HepG2 (cell line): Measurements from ENCODE around the gene PHF5A. TPM values are rescaled to one million over a fixed set of nuclear protein-coding genes. Genes with fewer than 3 reads are reported as not detected.

ENCODE experiments used
- ESRRA ChIP-seq: sonication (generic); formaldehyde crosslinking; IDR thresholded peaks from 2 replicates; pipeline ENCODE4 v1.5.1; 2020; ENCODE audit warnings: mild to moderate bottlenecking, low read depth, missing genetic modification reagents
- GATAD2A ChIP-seq: IDR thresholded peaks from 2 replicates; pipeline ENCODE4 v1.6.1; 2016
- JUND ChIP-seq: sonication (generic); formaldehyde crosslinking; IDR thresholded peaks from 2 replicates; pipeline ENCODE4 v1.8.0; 2022; ENCODE audit warnings: mild to moderate bottlenecking, missing genetic modification reagents
- MTF1 ChIP-seq: sonication (generic); formaldehyde crosslinking; IDR thresholded peaks from 2 replicates; pipeline ENCODE4 v1.5.0; 2020; ENCODE audit warnings: missing genetic modification reagents
- PHF5A ChIP-seq: IDR thresholded peaks from one replicate; pipeline ENCODE4 v1.6.1; 2018; ENCODE audit warnings: low read depth, missing genetic modification reagents; ENCODE audit not compliant: unreplicated experiment
- TEAD3 ChIP-seq: optimal IDR thresholded peaks from 2 replicates; pipeline ENCODE3; 2016; ENCODE audit warnings: borderline replicate concordance
- ZFX ChIP-seq: sonication (generic); formaldehyde crosslinking; IDR thresholded peaks from 2 replicates; pipeline ENCODE4 v1.4.0; 2020; ENCODE audit warnings: mild to moderate bottlenecking, low read depth, missing genetic modification reagents, moderate library complexity
- ZNF160 ChIP-seq: sonication (generic); formaldehyde crosslinking; IDR thresholded peaks from 2 replicates; pipeline ENCODE4 v1.8.0; 2022; ENCODE audit warnings: mild to moderate bottlenecking, inconsistent platforms, missing genetic modification reagents
- ZNF646 ChIP-seq: sonication (generic); formaldehyde crosslinking; IDR thresholded peaks from 2 replicates; pipeline ENCODE4 v1.9.0; 2021; ENCODE audit warnings: mild to moderate bottlenecking, missing genetic modification reagents
- ZNF678 ChIP-seq: sonication (generic); formaldehyde crosslinking; IDR thresholded peaks from 2 replicates; pipeline ENCODE4 v1.4.0; 2020; ENCODE audit warnings: mild to moderate bottlenecking, missing genetic modification reagents
- polyA plus RNA-seq, 8 experiments: library from polyadenylated mRNA; depleted of rRNA in 3 of 8; stranded (reverse) in 7 of 8; unstranded in 1 of 8; fragments of >200 nt; fragmentation: Illumina TruSeq in 4 of 8; extraction: Trizol in 4 of 8; gene quantifications; 2 replicates each; pipeline versions ENCODE4 v1.2.1 to v1.2.3, GENCODE V29; 2011 to 2016; ENCODE audit warnings: low read depth in 4 of 8, missing spikeins in 1 of 8, mixed read lengths in 1 of 8; ENCODE audit not compliant: insufficient read depth in 1 of 8
- total RNA-seq, 5 experiments: library from RNA; depleted of rRNA; stranded (reverse); fragments of >200 nt; fragmentation: Illumina TruSeq; extraction: Trizol; gene quantifications; 2 replicates each; pipeline ENCODE4 v1.2.3, GENCODE V29; 2016; ENCODE audit warnings: low read depth in 1 of 5
- TF ChIP-seq, protein P1 (sequence below): sonication (generic); formaldehyde crosslinking; IDR thresholded peaks from 2 replicates; pipeline ENCODE4 v1.5.1; 2020; ENCODE audit warnings: mild to moderate bottlenecking, moderate library complexity, missing genetic modification reagents
- TF ChIP-seq, protein P2 (sequence below): sonication (generic); formaldehyde crosslinking; IDR thresholded peaks from 2 replicates; pipeline ENCODE4 v1.5.0; 2020; ENCODE audit warnings: missing genetic modification reagents
- TF ChIP-seq, protein P3 (sequence below): sonication (generic); formaldehyde crosslinking; IDR thresholded peaks from 2 replicates; pipeline ENCODE4 v1.5.0; 2020; ENCODE audit warnings: mild to moderate bottlenecking, missing genetic modification reagents
- TF ChIP-seq, protein P4 (sequence below): sonication (generic); formaldehyde crosslinking; IDR thresholded peaks from 2 replicates; pipeline ENCODE4 v1.4.0; 2020; ENCODE audit warnings: missing genetic modification reagents

PHF5A gene
- total and polyA plus RNA-seq, 2 of the 13 experiments (the other 11 are each of a cell fraction or from before 2014, with no cell fraction given), result 56.6 to 105 TPM

DNA sequence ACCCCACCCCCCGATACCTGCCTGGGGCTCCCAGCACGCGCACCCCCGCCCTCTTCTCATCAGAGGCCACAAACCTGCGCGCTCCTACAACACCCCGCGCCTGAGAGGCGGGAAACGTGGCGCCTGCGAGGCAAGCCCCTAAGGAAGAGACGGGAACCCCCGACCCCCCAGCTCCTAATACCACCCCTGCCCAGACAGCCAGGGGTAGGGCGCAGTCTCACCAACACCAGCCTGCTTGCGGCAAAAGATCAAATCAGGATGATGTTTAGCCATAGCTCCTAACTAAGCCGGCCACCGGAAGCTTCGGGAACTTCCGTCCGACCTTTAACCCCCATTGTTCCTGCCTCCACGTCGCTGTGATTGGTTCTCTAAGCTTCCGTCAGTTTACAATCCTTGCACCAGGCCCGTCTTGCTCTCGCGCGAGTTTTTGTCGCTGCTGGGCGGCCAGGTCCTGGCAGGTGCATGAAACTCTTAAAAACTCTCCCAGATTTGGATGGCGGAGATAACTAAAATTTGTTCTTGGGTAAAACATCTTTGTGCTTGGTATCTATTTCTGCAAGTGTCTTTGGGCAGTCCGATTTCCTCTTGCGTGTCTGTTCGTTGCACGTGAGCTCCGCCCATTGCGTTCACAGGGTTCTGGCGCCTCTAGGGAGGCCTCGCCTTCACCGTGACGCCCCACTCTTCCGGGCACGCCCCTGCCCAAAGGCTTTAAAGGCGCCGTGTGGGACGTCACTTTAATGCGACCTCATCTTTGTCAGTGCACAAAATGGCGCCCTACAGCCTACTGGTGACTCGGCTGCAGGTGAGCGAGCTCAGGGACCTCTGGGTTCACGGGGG lies at the start of gene PHF5A, which contains the start of gene ACO2 (continued):
- TF ChIP-seq TEAD3 (CRISPR knock-in tag) (peak; percentile 75), ZNF160 (CRISPR knock-in tag) (0 out of 2 replicates have a peak, but pooled peaks have one; percentile 17), ZNF646 (CRISPR knock-in tag) (no peak), ESRRA (CRISPR knock-in tag) (peak; percentile 94), ZNF678 (CRISPR knock-in tag) (no peak), GATAD2A (CRISPR knock-in tag) (peak; percentile 53; the same call in 1 of the 2 replicates), PHF5A (CRISPR knock-in tag) (peak; percentile 29), MTF1 (CRISPR knock-in tag) (0 out of 2 replicates have a peak, but pooled peaks have one; percentile 18), ZFX (CRISPR knock-in tag) (peak; percentile 91), JUND (no peak)
- TF ChIP-seq, protein P1, sequence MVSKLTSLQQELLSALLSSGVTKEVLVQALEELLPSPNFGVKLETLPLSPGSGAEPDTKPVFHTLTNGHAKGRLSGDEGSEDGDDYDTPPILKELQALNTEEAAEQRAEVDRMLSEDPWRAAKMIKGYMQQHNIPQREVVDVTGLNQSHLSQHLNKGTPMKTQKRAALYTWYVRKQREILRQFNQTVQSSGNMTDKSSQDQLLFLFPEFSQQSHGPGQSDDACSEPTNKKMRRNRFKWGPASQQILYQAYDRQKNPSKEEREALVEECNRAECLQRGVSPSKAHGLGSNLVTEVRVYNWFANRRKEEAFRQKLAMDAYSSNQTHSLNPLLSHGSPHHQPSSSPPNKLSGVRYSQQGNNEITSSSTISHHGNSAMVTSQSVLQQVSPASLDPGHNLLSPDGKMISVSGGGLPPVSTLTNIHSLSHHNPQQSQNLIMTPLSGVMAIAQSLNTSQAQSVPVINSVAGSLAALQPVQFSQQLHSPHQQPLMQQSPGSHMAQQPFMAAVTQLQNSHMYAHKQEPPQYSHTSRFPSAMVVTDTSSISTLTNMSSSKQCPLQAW (CRISPR knock-in tag), result peak; percentile 10; the same call in 1 of the 2 replicates
- TF ChIP-seq, protein P2, sequence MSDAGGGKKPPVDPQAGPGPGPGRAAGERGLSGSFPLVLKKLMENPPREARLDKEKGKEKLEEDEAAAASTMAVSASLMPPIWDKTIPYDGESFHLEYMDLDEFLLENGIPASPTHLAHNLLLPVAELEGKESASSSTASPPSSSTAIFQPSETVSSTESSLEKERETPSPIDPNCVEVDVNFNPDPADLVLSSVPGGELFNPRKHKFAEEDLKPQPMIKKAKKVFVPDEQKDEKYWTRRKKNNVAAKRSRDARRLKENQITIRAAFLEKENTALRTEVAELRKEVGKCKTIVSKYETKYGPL (CRISPR knock-in tag), result 0 out of 2 replicates have a peak, but pooled peaks have one; percentile 43
- TF ChIP-seq, protein P3, sequence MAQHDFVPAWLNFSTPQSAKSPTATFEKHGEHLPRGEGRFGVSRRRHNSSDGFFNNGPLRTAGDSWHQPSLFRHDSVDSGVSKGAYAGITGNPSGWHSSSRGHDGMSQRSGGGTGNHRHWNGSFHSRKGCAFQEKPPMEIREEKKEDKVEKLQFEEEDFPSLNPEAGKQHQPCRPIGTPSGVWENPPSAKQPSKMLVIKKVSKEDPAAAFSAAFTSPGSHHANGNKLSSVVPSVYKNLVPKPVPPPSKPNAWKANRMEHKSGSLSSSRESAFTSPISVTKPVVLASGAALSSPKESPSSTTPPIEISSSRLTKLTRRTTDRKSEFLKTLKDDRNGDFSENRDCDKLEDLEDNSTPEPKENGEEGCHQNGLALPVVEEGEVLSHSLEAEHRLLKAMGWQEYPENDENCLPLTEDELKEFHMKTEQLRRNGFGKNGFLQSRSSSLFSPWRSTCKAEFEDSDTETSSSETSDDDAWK (CRISPR knock-in tag), result no peak
- TF ChIP-seq, protein P4, sequence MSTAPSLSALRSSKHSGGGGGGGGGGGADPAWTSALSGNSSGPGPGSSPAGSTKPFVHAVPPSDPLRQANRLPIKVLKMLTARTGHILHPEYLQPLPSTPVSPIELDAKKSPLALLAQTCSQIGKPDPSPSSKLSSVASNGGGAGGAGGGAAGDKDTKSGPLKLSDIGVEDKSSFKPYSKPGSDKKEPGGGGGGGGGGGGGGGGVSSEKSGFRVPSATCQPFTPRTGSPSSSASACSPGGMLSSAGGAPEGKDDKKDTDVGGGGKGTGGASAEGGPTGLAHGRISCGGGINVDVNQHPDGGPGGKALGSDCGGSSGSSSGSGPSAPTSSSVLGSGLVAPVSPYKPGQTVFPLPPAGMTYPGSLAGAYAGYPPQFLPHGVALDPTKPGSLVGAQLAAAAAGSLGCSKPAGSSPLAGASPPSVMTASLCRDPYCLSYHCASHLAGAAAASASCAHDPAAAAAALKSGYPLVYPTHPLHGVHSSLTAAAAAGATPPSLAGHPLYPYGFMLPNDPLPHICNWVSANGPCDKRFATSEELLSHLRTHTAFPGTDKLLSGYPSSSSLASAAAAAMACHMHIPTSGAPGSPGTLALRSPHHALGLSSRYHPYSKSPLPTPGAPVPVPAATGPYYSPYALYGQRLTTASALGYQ, result peak; percentile 65; the same call in 1 of the 2 replicates
